GM12872 (cell line): ENCODE measurements around the gene LAMA4.

ENCODE experiments used
- TF ChIP-seq, protein P1 (sequence below): IDR thresholded peaks from 3 replicates; pipeline ENCODE4 v1.5.1; 2011; ENCODE audit warnings: low read depth, mild to moderate bottlenecking, low read length, moderate library complexity; ENCODE audit not compliant: insufficient read depth

Gene LAMA4

DNA sequence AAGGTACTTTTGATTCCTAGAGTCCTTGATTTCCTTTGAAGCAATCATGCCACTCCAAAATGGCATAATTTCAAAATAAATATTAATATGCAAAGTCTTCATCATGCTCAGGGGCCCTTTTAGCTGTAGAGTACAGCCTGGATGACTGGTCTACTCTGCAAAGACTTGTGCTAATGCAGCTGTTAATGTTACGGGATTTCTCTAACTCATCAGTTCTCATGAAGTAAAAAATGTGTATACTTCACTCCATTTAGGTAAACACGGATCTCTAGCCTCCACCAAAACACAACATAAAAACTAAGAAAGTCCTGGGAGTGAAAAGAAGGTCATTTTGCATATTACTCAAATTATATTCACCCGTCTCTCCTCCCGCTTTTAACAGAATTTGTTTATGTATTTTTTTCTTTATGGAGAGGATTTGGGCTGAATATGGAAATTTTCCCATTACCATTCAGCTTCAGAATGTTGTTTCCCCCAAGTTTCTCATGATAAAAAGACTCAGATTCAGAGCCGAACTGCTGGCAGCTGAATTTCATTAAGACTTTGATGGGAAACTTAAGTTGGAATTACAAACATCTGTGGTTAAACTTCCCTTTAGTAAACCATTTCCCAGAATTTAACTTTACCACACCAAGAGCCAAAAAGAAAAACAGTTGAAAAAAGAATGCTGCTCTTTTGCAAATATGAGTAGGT, 8.7 kb downstream of the LAMA4 start:
- TF ChIP-seq, protein P1, sequence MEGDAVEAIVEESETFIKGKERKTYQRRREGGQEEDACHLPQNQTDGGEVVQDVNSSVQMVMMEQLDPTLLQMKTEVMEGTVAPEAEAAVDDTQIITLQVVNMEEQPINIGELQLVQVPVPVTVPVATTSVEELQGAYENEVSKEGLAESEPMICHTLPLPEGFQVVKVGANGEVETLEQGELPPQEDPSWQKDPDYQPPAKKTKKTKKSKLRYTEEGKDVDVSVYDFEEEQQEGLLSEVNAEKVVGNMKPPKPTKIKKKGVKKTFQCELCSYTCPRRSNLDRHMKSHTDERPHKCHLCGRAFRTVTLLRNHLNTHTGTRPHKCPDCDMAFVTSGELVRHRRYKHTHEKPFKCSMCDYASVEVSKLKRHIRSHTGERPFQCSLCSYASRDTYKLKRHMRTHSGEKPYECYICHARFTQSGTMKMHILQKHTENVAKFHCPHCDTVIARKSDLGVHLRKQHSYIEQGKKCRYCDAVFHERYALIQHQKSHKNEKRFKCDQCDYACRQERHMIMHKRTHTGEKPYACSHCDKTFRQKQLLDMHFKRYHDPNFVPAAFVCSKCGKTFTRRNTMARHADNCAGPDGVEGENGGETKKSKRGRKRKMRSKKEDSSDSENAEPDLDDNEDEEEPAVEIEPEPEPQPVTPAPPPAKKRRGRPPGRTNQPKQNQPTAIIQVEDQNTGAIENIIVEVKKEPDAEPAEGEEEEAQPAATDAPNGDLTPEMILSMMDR = no peak

DNA sequence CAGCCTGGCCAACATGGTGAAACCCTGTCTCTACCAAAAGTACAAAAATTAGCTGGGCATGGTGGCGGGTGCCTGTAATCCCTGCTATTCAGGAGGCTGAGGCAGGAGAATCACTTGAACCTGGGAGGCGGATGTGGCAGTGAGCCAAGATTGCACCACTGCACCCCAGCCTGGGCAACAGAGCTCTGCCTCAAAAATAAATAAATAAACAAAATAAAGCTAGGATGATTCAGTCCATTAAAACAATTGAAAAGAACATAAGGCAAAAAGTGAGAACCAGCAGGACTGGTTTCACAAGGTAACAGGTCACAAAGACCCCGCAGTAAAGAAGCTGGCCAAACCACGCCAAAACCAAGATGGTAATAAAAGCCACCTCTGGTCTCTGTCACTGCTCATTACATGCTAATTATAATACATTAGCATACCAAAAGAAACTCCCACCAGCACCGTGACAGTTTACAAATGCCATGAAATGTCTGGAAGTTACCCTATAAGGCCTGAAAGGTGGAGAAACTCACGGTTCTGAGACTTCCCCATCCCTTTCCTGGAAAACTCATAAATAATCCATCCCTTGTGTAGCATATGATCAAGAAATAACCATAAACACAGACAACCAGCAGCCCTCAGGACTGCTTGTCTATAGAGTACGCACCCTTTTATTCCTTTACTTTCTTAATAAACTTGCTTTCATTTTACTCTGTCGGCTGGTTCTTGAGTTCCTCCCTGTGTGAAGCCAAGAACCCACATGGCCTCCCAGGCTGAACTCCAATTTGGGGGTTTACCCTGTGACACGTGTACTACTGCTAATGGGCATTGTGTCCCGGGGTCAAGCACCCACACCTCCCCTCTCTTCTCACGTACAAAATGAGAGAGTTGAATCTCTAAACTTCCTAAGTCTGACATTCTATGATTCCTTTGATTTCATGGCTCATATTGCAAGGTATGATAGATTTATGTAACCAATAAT, 10.2 kb downstream of the LAMA4 start:
- TF ChIP-seq, protein P1 = no peak

DNA sequence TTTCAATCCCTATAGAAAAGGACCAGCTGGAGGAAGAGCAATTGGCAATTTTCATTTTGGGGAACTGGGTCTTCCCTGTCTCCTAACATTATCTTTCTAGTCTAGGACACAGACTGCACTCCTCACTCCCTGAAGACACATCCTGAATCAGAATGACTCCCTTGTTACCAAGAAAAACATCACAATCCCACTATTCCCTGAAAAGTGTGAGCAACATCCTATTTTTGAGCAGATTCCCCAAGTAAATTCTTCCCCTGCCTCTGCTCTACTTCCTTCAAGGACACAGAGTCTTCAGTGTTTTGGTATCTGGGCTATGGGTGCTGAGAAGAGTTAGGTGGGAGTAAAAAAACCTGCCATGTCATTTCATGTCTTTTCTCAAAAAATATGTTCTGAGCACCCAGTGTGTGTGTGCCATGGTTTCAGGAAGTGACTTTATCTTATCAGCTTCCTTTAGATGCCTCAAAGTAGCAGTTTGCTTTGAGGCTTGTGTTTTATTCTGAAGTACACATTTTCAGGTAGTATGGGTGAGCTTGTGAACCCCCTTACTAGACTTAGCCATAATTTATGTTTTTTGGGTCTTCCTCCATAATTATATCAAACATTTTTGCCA, 12.4 kb downstream of the LAMA4 start:
- TF ChIP-seq, protein P1 = no peak

DNA sequence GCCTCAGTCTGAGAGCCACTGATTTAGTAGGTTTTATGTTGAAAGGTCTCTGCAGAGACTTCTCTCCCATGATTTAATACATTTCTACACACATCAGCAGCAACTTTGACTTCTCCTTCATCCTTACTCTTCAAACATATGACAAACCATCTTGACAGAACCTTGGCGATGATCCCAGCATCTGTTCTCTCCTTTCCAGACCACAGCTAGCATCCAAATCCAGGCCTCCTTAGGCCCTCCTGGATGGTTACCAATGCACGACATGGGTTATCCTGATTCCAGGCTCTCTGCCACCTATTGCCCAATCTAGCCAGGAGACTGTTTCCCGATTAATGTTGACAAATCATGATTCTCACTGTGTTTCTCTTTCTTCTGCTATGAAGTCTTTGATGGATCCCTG, 16.8 kb downstream of the LAMA4 start:
- TF ChIP-seq, protein P1 = no peak

DNA sequence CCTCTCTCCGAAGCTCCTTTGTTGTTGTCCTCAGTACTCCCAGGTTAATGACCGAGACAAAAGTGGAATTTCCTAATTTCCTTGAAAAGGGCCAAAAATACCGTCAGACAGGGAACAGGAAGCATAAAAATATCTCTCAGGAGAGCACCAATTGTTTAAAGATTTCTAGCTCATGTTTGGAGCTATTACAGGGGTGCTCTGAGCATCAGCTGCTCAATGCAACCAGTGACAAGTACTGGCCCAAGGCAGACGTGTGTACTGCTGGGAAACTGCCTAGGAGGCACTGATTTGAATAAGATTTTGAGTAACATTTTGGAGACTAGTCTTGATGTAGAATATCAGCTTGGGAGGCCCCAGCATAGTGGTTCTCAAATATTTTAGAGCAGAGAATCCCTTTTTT, 17.3 kb downstream of the LAMA4 start:
- TF ChIP-seq, protein P1 = no peak

DNA sequence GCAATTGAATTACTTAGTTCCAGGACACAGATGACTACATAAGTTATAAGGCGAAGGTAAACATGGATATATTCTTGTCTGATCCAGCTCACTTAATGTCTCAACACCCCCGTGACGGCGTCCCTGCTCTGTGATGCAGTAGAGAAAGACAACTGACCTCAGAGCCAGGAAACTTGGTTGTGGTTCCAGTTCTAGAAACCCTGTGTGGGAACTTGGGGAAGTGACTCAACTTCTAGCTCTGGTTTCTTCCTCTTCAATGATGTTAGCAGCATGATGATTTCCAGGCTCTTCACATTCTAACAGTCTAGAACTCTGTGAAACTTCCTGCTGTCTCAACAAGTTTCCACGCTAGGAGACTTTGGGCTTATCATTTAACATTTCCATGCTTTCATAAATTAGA, 18.4 kb downstream of the LAMA4 start:
- TF ChIP-seq, protein P1 = no peak

DNA sequence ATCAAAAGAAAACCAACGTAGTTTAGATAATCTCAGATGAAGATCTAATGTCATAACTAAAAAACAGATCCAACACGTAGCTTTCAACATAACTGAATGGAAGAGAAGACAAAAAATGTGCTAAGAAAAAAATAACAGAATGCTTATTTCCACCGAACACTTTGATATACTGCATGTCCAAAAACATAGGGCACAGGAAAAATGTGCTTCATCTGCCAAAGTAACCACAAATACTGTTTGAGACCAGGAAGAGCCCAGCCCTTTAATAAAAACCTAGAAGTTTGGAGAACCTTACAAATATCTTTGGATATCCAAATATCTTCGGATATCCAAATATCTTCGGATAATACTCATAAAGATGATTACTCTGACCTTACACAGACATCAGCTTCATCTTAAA, 19.8 kb downstream of the LAMA4 start:
- TF ChIP-seq, protein P1 = no peak
